HepG2 (cell line): ENCODE results near the gene SLC5A6. TPM values are rescaled to one million over a fixed set of nuclear protein-coding genes. Genes with fewer than 3 reads are reported as not detected.

Source experiments
- HMG20B ChIP-seq: conservative IDR thresholded peaks from 2 replicates; pipeline ENCODE4 v1.6.1; 2016; ENCODE audit warnings: missing genetic modification reagents, missing compliant biosample characterization
- KDM3A ChIP-seq: IDR thresholded peaks from 2 replicates; pipeline ENCODE4 v1.6.1; 2018; ENCODE audit warnings: low read depth, missing compliant biosample characterization
- PHF8 ChIP-seq: sonication (generic); formaldehyde crosslinking; IDR thresholded peaks from 2 replicates; pipeline ENCODE4 v1.5.0; 2020; ENCODE audit warnings: missing genetic modification reagents
- U2AF1 ChIP-seq: fragments of 200-400 bp; formaldehyde crosslinking; optimal IDR thresholded peaks from 2 replicates; pipeline ENCODE3; 2017; ENCODE audit warnings: mild to moderate bottlenecking, low read depth, low read length
- ZNF121 ChIP-seq: sonication (generic); formaldehyde crosslinking; IDR thresholded peaks from 2 replicates; pipeline ENCODE4 v1.5.0; 2020; ENCODE audit warnings: mild to moderate bottlenecking, missing genetic modification reagents
- ZNF792 ChIP-seq: IDR thresholded peaks from 2 replicates; pipeline ENCODE4 v1.6.1; 2016
- polyA plus RNA-seq, 8 experiments: library from polyadenylated mRNA; depleted of rRNA in 3 of 8; stranded (reverse) in 7 of 8; unstranded in 1 of 8; fragments of >200 nt; fragmentation: Illumina TruSeq in 4 of 8; extraction: Trizol in 4 of 8; gene quantifications; 2 replicates each; pipeline versions ENCODE4 v1.2.1 to v1.2.3, GENCODE V29; 2011 to 2016; ENCODE audit warnings: low read depth in 4 of 8, missing spikeins in 1 of 8, mixed read lengths in 1 of 8; ENCODE audit not compliant: insufficient read depth in 1 of 8
- total RNA-seq, 5 experiments: library from RNA; depleted of rRNA; stranded (reverse); fragments of >200 nt; fragmentation: Illumina TruSeq; extraction: Trizol; gene quantifications; 2 replicates each; pipeline ENCODE4 v1.2.3, GENCODE V29; 2016; ENCODE audit warnings: low read depth in 1 of 5
- TF ChIP-seq, protein P1 (sequence below): sonication (generic); formaldehyde crosslinking; IDR thresholded peaks from 2 replicates; pipeline ENCODE4 v1.9.0; 2021; ENCODE audit warnings: missing genetic modification reagents, borderline replicate concordance
- TF ChIP-seq, protein P2 (sequence below): sonication (generic); formaldehyde crosslinking; IDR thresholded peaks from 2 replicates; pipeline ENCODE4 v1.8.0; 2022; ENCODE audit warnings: mild to moderate bottlenecking, missing genetic modification reagents, moderate library complexity
- TF ChIP-seq, protein P3 (sequence below): sonication (generic); formaldehyde crosslinking; IDR thresholded peaks from 2 replicates; pipeline ENCODE4 v1.4.0; 2020; ENCODE audit warnings: missing genetic modification reagents, borderline replicate concordance
- TF ChIP-seq, protein P4 (sequence below): sonication (generic); formaldehyde crosslinking; IDR thresholded peaks from 2 replicates; pipeline ENCODE4 v1.5.0; 2020; ENCODE audit warnings: missing genetic modification reagents
- TF ChIP-seq, protein P5 (sequence below), 2 experiments: sonication (generic) in 1 of 2; formaldehyde crosslinking in 1 of 2; IDR thresholded peaks; 2 replicates each; pipeline versions ENCODE4 v1.6.1 to v1.9.0; 2014 to 2022; ENCODE audit warnings: antibody characterized with exemption in 1 of 2, borderline replicate concordance in 1 of 2, inconsistent platforms in 1 of 2, low read depth in 1 of 2, missing genetic modification reagents in 1 of 2
- TF ChIP-seq, protein P6 (sequence below): sonication (generic); formaldehyde crosslinking; IDR thresholded peaks from 2 replicates; pipeline ENCODE4 v1.4.0; 2020; ENCODE audit warnings: mild to moderate bottlenecking, missing genetic modification reagents, borderline replicate concordance

The SLC5A6 gene
- total and polyA plus RNA-seq, 2 of the 13 experiments (the other 11 are each of a cell fraction or from before 2014, with no cell fraction given): 135 to 417 TPM

DNA sequence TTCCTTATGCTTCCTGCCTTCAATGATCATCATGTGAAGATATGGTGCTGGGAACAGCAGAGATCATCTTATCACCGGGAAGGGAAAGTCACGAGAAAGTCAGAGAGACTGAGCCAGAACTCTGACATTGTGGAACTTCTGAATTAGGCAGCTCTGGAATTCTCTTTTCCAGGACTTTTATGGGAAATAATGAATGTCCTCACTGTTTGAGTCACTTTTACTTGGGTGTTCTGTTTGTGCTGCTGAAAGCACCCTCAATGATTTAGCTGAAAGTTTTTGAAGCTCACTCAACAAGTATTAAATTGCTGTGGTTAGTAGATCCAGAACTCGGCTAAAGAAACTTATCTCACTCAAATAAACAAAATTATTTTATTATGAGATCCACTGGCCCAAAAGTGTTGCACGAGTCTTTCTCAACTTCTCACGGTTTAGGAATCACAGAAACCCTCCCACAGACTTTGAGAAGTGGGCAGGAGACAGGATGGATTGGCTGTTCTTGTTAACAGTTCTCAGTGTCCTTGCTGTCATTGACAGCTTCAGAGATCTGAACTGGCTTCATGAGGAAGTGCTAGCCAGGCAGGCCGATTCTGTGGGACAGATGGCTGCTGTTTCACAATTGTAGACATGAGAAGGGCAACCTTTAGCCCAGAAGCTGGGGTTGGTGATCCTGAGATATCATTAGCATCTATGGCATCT, 26.6 kb downstream of the SLC5A6 start (continued):
- TF ChIP-seq, protein P1, sequence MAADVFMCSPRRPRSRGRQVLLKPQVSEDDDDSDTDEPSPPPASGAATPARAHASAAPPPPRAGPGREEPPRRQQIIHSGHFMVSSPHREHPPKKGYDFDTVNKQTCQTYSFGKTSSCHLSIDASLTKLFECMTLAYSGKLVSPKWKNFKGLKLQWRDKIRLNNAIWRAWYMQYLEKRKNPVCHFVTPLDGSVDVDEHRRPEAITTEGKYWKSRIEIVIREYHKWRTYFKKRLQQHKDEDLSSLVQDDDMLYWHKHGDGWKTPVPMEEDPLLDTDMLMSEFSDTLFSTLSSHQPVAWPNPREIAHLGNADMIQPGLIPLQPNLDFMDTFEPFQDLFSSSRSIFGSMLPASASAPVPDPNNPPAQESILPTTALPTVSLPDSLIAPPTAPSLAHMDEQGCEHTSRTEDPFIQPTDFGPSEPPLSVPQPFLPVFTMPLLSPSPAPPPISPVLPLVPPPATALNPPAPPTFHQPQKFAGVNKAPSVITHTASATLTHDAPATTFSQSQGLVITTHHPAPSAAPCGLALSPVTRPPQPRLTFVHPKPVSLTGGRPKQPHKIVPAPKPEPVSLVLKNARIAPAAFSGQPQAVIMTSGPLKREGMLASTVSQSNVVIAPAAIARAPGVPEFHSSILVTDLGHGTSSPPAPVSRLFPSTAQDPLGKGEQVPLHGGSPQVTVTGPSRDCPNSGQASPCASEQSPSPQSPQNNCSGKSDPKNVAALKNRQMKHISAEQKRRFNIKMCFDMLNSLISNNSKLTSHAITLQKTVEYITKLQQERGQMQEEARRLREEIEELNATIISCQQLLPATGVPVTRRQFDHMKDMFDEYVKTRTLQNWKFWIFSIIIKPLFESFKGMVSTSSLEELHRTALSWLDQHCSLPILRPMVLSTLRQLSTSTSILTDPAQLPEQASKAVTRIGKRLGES (CRISPR knock-in tag): no peak
- TF ChIP-seq, protein P2, sequence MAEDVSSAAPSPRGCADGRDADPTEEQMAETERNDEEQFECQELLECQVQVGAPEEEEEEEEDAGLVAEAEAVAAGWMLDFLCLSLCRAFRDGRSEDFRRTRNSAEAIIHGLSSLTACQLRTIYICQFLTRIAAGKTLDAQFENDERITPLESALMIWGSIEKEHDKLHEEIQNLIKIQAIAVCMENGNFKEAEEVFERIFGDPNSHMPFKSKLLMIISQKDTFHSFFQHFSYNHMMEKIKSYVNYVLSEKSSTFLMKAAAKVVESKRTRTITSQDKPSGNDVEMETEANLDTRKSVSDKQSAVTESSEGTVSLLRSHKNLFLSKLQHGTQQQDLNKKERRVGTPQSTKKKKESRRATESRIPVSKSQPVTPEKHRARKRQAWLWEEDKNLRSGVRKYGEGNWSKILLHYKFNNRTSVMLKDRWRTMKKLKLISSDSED (CRISPR knock-in tag): no peak
- TF ChIP-seq ZNF792: no peak
- no peak for TF ChIP-seq HMG20B (CRISPR knock-in tag)
- no peak for TF ChIP-seq ZNF121 (CRISPR knock-in tag)
- TF ChIP-seq, protein P3, sequence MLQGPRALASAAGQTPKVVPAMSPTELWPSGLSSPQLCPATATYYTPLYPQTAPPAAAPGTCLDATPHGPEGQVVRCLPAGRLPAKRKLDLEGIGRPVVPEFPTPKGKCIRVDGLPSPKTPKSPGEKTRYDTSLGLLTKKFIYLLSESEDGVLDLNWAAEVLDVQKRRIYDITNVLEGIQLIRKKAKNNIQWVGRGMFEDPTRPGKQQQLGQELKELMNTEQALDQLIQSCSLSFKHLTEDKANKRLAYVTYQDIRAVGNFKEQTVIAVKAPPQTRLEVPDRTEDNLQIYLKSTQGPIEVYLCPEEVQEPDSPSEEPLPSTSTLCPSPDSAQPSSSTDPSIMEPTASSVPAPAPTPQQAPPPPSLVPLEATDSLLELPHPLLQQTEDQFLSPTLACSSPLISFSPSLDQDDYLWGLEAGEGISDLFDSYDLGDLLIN: no peak
- TF ChIP-seq, protein P4, sequence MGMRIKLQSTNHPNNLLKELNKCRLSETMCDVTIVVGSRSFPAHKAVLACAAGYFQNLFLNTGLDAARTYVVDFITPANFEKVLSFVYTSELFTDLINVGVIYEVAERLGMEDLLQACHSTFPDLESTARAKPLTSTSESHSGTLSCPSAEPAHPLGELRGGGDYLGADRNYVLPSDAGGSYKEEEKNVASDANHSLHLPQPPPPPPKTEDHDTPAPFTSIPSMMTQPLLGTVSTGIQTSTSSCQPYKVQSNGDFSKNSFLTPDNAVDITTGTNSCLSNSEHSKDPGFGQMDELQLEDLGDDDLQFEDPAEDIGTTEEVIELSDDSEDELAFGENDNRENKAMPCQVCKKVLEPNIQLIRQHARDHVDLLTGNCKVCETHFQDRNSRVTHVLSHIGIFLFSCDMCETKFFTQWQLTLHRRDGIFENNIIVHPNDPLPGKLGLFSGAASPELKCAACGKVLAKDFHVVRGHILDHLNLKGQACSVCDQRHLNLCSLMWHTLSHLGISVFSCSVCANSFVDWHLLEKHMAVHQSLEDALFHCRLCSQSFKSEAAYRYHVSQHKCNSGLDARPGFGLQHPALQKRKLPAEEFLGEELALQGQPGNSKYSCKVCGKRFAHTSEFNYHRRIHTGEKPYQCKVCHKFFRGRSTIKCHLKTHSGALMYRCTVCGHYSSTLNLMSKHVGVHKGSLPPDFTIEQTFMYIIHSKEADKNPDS (CRISPR knock-in tag): no peak
- TF ChIP-seq KDM3A (CRISPR knock-in tag): no peak
- TF ChIP-seq U2AF1: no peak
- TF ChIP-seq PHF8 (CRISPR knock-in tag): no peak
- TF ChIP-seq, protein P5, sequence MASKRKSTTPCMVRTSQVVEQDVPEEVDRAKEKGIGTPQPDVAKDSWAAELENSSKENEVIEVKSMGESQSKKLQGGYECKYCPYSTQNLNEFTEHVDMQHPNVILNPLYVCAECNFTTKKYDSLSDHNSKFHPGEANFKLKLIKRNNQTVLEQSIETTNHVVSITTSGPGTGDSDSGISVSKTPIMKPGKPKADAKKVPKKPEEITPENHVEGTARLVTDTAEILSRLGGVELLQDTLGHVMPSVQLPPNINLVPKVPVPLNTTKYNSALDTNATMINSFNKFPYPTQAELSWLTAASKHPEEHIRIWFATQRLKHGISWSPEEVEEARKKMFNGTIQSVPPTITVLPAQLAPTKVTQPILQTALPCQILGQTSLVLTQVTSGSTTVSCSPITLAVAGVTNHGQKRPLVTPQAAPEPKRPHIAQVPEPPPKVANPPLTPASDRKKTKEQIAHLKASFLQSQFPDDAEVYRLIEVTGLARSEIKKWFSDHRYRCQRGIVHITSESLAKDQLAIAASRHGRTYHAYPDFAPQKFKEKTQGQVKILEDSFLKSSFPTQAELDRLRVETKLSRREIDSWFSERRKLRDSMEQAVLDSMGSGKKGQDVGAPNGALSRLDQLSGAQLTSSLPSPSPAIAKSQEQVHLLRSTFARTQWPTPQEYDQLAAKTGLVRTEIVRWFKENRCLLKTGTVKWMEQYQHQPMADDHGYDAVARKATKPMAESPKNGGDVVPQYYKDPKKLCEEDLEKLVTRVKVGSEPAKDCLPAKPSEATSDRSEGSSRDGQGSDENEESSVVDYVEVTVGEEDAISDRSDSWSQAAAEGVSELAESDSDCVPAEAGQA (IDR thresholded peaks at IDR 0.05; ENCODE audit: low read depth): no peak
- TF ChIP-seq, protein P5 (CRISPR knock-in tag; IDR thresholded peaks at IDR 0.05; ENCODE audit: borderline replicate concordance): no peak
- TF ChIP-seq, protein P6, sequence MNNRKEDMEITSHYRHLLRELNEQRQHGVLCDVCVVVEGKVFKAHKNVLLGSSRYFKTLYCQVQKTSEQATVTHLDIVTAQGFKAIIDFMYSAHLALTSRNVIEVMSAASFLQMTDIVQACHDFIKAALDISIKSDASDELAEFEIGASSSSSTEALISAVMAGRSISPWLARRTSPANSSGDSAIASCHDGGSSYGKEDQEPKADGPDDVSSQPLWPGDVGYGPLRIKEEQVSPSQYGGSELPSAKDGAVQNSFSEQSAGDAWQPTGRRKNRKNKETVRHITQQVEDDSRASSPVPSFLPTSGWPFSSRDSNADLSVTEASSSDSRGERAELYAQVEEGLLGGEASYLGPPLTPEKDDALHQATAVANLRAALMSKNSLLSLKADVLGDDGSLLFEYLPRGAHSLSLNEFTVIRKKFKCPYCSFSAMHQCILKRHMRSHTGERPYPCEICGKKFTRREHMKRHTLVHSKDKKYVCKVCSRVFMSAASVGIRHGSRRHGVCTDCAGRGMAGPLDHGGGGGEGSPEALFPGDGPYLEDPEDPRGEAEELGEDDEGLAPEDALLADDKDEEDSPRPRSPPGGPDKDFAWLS (CRISPR knock-in tag): no peak
